ENCODE measurements around the gene LPAR6.

The LPAR6 gene

DNA sequence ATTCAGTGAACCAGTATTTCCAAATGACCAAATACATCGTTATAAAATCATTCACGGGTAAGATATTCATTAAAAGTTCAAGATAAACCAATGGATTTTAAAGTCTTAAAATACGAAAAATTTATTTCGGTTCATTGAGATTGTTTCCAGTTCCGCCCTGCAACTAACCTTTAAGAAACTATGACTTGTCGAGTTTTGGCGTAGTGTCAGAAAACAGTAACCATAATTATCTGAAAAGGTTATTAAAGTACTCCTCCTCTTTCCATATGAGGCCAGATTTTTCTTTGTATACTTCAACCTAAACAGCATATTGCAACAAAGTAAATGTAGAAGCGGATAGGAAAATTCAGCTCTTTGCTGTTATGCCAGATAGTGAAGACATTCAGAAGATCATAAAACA is 26.1 kb downstream of the LPAR6 start:
- in situ Hi-C loops (cut with HindIII; ENCODE audit: low pct_unique_long_range_greater_than_20kb, low sequenced_read_pairs), result no loop called here
- no peak for DNase-seq (ENCODE audit: low read depth in 1 of 2, low spot score in 1 of 2)
- TF ChIP-seq JUND (IDR thresholded peaks at IDR 0.05; ENCODE audit: low read depth), result no peak

DNA sequence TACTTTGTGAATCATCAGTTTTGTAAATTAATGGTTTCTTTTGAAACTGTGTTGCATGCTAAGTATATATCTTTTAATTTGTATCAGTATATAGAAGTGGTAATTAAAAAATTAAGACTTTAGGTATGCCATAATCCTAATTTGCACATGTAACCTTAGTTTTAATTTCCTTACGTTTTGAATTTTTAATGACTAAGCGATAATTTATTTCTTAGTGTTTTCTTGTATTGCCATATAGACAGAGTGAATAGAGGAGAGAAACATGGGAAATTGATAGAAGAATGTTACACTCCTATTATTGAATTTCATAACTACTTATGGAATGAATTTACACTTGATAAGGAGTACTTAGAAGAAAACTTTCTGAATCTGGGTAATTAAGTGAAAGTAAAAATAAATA is 29.5 kb downstream of the LPAR6 start:
- TF ChIP-seq JUND (IDR thresholded peaks at IDR 0.05; ENCODE audit: low read depth), result no peak
- in situ Hi-C loops (cut with HindIII; ENCODE audit: low pct_unique_long_range_greater_than_20kb, low sequenced_read_pairs), result no loop called here
- no peak for DNase-seq (ENCODE audit: low read depth in 1 of 2, low spot score in 1 of 2)

DNA sequence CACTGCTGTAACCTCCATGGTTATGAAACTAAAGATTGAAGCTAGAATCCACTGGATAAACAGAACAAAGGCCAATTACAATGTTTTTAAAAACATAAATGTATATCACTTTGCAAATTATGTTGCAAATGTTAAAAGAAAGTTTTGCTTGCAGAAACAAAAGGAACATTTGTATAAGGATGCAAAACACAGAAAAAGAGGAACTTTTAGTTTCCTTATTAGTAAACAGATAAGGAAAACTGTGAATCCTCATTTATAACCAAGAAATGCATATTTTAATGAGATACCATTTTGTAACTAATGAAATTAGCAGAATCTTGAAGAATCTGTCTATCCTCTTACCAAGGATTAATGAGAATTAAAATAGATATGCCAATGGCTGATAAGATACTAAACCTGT is 32.3 kb downstream of the LPAR6 start:
- DNase-seq (ENCODE audit: low read depth in 1 of 2, low spot score in 1 of 2), result no peak
- TF ChIP-seq JUND (IDR thresholded peaks at IDR 0.05; ENCODE audit: low read depth), result no peak
- in situ Hi-C loops (cut with HindIII; ENCODE audit: low pct_unique_long_range_greater_than_20kb, low sequenced_read_pairs), result no loop called here

DNA sequence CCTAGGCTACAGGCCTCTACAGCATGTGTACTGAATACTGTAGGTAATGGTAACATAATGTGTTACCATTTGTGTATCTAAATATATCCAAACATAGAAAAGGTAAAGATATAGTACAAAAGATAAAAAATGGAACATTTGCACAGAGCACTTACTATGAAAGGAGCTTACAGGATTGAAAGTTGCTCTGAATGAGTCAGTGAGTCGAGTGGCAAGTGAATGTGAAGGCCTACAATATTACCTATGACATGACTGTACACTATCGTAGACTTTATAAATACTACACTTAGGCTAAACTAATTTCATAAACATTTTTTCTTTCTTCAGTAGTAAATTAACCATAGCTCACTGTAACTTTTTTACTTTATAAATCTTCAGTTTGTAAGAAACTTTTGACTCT is 35.1 kb downstream of the LPAR6 start:
- no peak for TF ChIP-seq JUND (IDR thresholded peaks at IDR 0.05; ENCODE audit: low read depth)
- in situ Hi-C loops (cut with HindIII; ENCODE audit: low pct_unique_long_range_greater_than_20kb, low sequenced_read_pairs), result no loop called here
- no peak for DNase-seq (ENCODE audit: low read depth in 1 of 2, low spot score in 1 of 2)

- no peak for TF ChIP-seq JUND (IDR thresholded peaks at IDR 0.05; ENCODE audit: low read depth)
- DNase-seq (ENCODE audit: low read depth in 1 of 2, low spot score in 1 of 2), result no peak
- in situ Hi-C loops (cut with HindIII; ENCODE audit: low pct_unique_long_range_greater_than_20kb, low sequenced_read_pairs), result no loop called here
Measured at GRCh38 chr13:48370815-48371214, 42.1 kb downstream of the LPAR6 start.

- no peak for DNase-seq (ENCODE audit: low read depth in 1 of 2, low spot score in 1 of 2)
- in situ Hi-C loops (cut with HindIII; ENCODE audit: low pct_unique_long_range_greater_than_20kb, low sequenced_read_pairs), result no loop called here
- no peak for TF ChIP-seq JUND (IDR thresholded peaks at IDR 0.05; ENCODE audit: low read depth)
Measured at GRCh38 chr13:48369988-48370387, 42.9 kb downstream of the LPAR6 start.

Data from T47D (cell line).